ENCODE data around the gene CEP85.

Gene CEP85

DNA sequence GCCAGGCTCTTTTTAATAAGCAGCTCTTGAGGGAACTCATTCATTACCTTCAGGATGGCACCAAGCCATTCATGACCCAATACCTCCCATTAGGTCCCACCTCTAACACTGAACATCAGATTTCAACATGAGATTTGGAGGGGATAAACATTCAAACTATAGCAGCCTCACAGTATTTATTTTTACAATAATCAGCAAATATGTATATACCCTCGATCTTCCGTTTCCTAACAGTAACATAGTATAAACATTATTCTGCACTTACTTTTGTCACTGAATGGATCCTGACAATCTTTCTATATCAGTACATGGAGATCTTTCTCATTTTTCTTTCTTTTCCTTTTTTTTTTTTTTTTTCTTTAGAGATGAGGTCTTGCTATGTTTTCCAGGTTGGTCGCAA is 38.2 kb upstream of the CEP85 start:
- TF ChIP-seq POLR2AphosphoS5 (IDR thresholded peaks at IDR 0.05; ENCODE audit: low read depth, low read length) = no peak
- DNase-seq (ENCODE audit: insufficient read length, low spot score) (no peak), FAIRE-seq (no peak)

DNA sequence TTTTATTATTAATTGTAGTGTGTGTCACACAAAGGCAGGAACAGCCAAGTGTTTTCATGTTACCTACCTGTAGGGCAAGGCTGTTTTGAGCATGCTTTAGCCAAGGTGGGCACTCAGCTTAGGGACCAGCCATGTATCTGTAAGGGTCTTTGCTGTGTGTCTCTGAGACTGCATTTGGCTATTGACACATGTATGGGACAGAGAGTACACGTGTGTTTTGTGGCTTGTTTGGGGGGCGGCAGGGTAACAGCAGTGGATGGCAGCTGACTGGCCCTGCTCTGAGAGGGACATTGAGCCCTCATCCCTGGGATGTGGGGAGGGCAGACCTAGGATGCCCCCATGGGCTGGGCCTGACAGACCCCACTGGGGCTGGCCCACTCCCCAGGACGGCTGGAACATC is 36.7 kb upstream of the CEP85 start:
- TF ChIP-seq SPI1 (IDR thresholded peaks at IDR 0.05; ENCODE audit: low read depth, low read length) (no peak), PAX5 (IDR thresholded peaks at IDR 0.05; ENCODE audit: insufficient read depth, low read length, severe bottlenecking) (no peak), POLR2AphosphoS5 (IDR thresholded peaks at IDR 0.05; ENCODE audit: low read depth, low read length) (no peak), POLR2A (IDR thresholded peaks at IDR 0.05; ENCODE audit: low read depth, low read length) (no peak), TAF1 (IDR thresholded peaks at IDR 0.05; ENCODE audit: low read depth, low read length) (no peak), POU2F2 (IDR thresholded peaks at IDR 0.05; ENCODE audit: low read depth, low read length) (no peak)
- DNase-seq (ENCODE audit: insufficient read length, low spot score) (no peak), FAIRE-seq (no peak)

DNA sequence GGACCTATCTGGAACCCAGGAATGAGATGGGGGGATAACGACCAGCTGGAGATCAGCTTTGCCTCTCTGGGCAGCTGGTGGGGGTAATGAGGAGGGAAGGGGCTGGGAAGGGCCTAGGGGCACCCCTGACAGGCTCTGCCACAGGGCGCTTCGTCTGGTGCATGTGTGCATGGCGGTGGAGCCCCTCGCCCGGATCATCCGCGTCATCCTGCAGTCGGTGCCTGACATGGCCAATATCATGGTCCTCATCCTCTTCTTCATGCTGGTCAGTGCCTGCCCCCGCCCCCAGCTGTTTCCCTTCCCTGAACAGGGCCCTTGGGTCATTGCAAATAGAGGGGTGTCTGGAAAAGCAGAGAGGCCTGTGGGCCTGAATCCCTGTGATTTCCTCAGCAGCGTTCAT is 36.2 kb upstream of the CEP85 start:
- FAIRE-seq (no peak), DNase-seq (ENCODE audit: insufficient read length, low spot score) (no peak)
- TF ChIP-seq PAX5 (IDR thresholded peaks at IDR 0.05; ENCODE audit: insufficient read depth, low read length, severe bottlenecking) (no peak), POLR2A (IDR thresholded peaks at IDR 0.05; ENCODE audit: low read depth, low read length) (no peak), TAF1 (IDR thresholded peaks at IDR 0.05; ENCODE audit: low read depth, low read length) (no peak), POU2F2 (IDR thresholded peaks at IDR 0.05; ENCODE audit: low read depth, low read length) (no peak), SPI1 (IDR thresholded peaks at IDR 0.05; ENCODE audit: low read depth, low read length) (no peak), POLR2AphosphoS5 (IDR thresholded peaks at IDR 0.05; ENCODE audit: low read depth, low read length) (no peak)

DNA sequence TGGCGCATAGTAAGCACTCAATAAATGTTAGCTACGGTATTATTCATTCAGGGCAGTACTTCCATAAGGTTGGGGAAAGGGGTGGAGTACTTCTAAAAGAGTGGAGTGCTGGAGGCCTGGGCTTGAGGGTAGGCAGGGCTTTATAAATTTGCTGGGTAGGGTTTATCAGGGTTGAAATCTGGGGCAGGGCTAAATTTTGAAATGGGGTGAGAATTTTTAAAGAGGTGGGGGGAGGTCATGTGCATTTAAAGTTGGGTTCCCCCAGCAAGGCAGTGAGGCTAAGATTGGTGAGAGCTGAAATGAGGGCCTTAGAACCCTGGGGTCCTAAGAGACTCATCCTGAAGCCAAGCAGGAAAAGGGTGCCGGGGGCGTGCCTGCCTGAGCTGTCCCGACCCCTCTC is 33.6 kb upstream of the CEP85 start:
- FAIRE-seq (no peak), DNase-seq (ENCODE audit: insufficient read length, low spot score) (no peak)
- no peak for TF ChIP-seq POLR2A (IDR thresholded peaks at IDR 0.05; ENCODE audit: low read depth, low read length)
- no peak for TF ChIP-seq POLR2AphosphoS5 (IDR thresholded peaks at IDR 0.05; ENCODE audit: low read depth, low read length)
- no peak for TF ChIP-seq TAF1 (IDR thresholded peaks at IDR 0.05; ENCODE audit: low read depth, low read length)
- TF ChIP-seq POU2F2 (IDR thresholded peaks at IDR 0.05; ENCODE audit: low read depth, low read length) = no peak
- no peak for TF ChIP-seq PAX5 (IDR thresholded peaks at IDR 0.05; ENCODE audit: insufficient read depth, low read length, severe bottlenecking)
- TF ChIP-seq SPI1 (IDR thresholded peaks at IDR 0.05; ENCODE audit: low read depth, low read length) = no peak

DNA sequence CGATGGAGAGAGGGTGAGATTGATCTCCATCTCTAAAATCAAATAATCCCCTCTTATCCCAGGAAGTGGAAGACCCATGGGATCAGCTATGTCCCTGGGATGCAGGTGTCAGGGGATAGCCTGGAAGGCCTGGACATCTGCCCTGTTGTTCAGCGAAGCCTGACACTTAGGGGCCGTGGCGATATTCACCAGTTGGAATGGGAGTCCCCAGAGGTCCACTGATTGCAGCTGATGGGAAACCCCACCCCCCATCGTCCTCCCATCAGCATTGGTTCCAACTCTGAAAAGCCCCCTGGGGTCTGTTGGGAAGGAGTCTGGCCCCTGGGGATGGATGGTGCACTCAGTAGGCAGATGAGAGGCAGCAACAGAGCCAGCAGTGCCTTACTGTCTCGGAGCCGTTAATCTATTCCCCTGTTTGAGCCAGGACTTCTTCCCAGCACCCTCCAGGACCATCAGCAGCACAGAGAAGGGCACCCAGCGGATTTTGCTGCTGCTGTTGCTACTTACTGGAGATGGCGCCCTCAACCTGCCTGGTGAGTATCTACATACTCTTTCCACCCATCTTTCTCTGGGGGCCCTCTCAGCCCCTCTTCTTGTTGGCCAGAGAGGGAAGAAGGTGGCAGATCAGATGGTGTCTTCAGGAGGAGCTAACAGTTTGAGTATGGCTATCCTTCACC is 30.2 kb upstream of the CEP85 start:
- no peak for TF ChIP-seq TAF1 (IDR thresholded peaks at IDR 0.05; ENCODE audit: low read depth, low read length)
- DNase-seq (ENCODE audit: insufficient read length, low spot score) = no peak
- FAIRE-seq = no peak

DNA sequence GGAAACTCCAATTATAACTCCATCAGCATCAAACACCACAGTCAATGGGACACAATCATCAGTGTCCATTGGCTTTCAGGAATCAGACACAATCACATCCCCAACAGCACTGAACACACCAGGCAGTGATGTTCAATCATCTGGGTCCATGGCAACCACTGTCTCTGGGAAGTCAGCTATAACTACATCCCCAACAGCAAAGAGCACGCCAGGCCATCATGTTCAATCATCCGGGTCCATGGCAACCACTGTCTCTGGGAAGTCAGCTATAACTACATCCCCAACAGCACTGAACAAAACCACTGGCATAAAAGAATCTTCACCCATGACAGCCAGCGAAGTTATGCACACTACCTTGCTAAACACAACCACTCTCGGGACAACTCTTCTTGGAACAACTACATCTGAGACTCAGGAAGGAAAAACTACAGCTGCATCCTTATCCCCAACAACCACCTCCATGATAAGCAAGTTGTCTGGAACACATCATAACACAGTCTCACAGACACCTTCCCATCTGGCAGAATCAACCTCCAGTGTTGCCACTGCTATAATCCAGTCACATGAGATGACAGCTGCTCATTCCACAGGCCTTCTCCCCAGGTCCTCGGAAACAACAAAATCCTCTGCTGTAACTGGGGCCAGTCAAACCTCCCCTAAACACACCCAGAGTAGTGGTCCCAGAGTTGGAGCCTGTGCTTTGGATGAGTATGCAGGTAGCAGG is 23.7 kb upstream of the CEP85 start:
- FAIRE-seq (no peak), DNase-seq (ENCODE audit: insufficient read length, low spot score) (no peak)
- TF ChIP-seq POLR2AphosphoS5 (IDR thresholded peaks at IDR 0.05; ENCODE audit: low read depth, low read length) (no peak), POU2F2 (IDR thresholded peaks at IDR 0.05; ENCODE audit: low read depth, low read length) (no peak), TAF1 (IDR thresholded peaks at IDR 0.05; ENCODE audit: low read depth, low read length) (no peak)

DNA sequence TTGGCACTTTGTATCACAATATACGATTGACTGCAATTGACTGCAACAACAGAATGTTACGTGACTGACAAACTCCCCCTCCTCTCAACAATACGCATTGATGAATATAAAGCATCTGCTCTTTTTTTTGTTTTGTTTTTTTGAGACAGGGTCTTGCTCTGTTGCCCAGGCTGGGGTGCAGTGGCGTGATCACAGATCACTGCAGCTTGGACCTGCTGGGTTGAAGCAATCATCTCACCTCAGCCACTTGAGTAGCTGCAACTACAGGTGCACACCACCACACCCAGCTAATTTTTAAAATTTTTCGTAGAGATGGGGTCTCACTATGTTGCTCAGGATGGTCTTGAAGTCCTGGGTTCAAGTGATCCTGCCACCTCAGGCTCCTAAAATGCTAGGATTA is 21.3 kb upstream of the CEP85 start:
- FAIRE-seq (no peak), DNase-seq (ENCODE audit: insufficient read length, low spot score) (no peak)
- TF ChIP-seq TAF1 (IDR thresholded peaks at IDR 0.05; ENCODE audit: low read depth, low read length) = no peak
- no peak for TF ChIP-seq POLR2AphosphoS5 (IDR thresholded peaks at IDR 0.05; ENCODE audit: low read depth, low read length)
- no peak for TF ChIP-seq POU2F2 (IDR thresholded peaks at IDR 0.05; ENCODE audit: low read depth, low read length)
- no peak for TF ChIP-seq SPI1 (IDR thresholded peaks at IDR 0.05; ENCODE audit: low read depth, low read length)
- no peak for TF ChIP-seq POLR2A (IDR thresholded peaks at IDR 0.05; ENCODE audit: low read depth, low read length)
- TF ChIP-seq PAX5 (IDR thresholded peaks at IDR 0.05; ENCODE audit: insufficient read depth, low read length, severe bottlenecking) = no peak

DNA sequence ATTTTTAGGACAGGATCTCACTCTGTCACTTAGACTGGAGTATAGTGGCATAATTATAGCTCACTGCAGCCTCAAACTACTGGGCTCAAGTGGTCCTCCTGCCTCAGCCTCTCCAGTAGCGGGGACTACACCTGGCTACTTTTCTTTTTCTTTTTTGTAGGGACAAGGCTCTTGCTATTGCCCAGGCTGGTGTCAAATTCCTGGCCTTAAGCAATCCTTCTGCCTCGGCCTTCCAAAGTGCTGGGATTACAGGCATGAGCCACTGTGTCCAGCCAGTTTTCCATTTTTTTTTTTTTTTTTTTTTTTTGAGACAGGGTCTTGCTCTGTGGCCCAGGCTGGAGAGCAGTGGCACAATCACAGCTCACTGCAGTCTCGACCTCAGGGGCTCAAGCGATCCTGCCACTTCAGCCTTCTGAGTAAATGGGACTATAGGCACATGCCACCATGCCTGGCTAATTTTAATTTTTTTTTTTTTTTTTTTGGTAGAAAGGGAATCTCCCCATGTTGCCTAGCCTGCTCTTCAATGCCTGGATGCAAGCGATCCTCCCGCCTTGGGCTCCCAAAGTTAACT is 20.6 kb upstream of the CEP85 start:
- TF ChIP-seq TAF1 (IDR thresholded peaks at IDR 0.05; ENCODE audit: low read depth, low read length) = no peak
- no peak for TF ChIP-seq PAX5 (IDR thresholded peaks at IDR 0.05; ENCODE audit: insufficient read depth, low read length, severe bottlenecking)
- TF ChIP-seq POU2F2 (IDR thresholded peaks at IDR 0.05; ENCODE audit: low read depth, low read length) = no peak
- no peak for TF ChIP-seq POLR2A (IDR thresholded peaks at IDR 0.05; ENCODE audit: low read depth, low read length)
- TF ChIP-seq SPI1 (IDR thresholded peaks at IDR 0.05; ENCODE audit: low read depth, low read length) = no peak
- no peak for TF ChIP-seq POLR2AphosphoS5 (IDR thresholded peaks at IDR 0.05; ENCODE audit: low read depth, low read length)
- DNase-seq (ENCODE audit: insufficient read length, low spot score) (no peak), FAIRE-seq (no peak)

DNA sequence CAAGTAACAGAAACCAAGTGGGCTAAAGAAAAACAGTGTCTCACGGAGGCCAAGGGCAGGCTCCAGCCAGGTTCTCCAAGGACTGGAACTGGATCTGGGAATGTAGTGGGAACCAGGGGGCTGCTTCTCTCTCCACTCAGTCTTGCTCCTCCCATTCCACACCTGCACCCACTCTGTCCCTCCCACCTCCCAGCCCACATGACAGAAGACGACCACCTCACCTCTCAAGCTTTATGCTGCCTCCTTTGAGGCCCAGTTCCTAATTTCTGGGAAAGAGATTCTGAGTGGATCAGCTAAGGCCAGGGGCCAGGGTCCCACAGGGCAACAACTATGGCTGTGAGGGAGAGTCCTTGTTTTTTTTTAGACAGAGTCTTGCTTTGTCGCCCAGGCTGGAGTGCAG is 18.8 kb upstream of the CEP85 start:
- FAIRE-seq = no peak
- TF ChIP-seq SPI1 (IDR thresholded peaks at IDR 0.05; ENCODE audit: low read depth, low read length) = no peak
- no peak for TF ChIP-seq POLR2AphosphoS5 (IDR thresholded peaks at IDR 0.05; ENCODE audit: low read depth, low read length)
- TF ChIP-seq POU2F2 (IDR thresholded peaks at IDR 0.05; ENCODE audit: low read depth, low read length) = no peak
- TF ChIP-seq POLR2A (IDR thresholded peaks at IDR 0.05; ENCODE audit: low read depth, low read length) = no peak
- TF ChIP-seq TAF1 (IDR thresholded peaks at IDR 0.05; ENCODE audit: low read depth, low read length) = no peak
- TF ChIP-seq PAX5 (IDR thresholded peaks at IDR 0.05; ENCODE audit: insufficient read depth, low read length, severe bottlenecking) = no peak

DNA sequence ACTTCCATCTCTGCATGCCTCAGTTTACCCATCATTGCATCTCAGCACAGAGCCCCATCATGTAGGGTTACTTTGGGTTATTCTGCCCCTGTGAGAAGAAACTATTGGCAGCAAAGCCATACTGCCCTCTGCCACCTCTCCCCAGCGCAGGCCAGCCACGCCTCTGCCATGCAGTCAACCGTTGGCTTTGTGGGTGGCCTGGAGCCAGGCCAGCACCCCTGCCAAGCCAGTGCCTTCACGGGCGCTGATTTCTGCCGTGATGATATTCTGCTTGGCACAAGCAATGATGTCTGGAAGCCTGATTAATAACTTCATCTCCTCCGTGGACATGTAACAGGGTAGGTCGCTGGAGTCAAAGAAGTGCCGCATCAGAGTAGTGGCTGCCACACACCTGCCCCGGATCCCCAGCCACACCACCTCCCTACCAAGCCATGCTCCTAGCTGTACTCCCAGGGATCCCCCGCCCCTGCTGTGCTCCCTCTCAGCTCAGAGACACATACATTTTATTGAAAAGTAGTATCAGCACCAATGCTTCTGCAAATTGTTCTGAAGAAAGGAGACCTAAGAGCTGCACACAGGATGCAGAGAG is 15.0 kb upstream of the CEP85 start:
- TF ChIP-seq POLR2AphosphoS5 (IDR thresholded peaks at IDR 0.05; ENCODE audit: low read depth, low read length) (no peak), POU2F2 (IDR thresholded peaks at IDR 0.05; ENCODE audit: low read depth, low read length) (no peak), SPI1 (IDR thresholded peaks at IDR 0.05; ENCODE audit: low read depth, low read length) (no peak), TAF1 (IDR thresholded peaks at IDR 0.05; ENCODE audit: low read depth, low read length) (no peak), PAX5 (IDR thresholded peaks at IDR 0.05; ENCODE audit: insufficient read depth, low read length, severe bottlenecking) (no peak), POLR2A (IDR thresholded peaks at IDR 0.05; ENCODE audit: low read depth, low read length) (no peak)
- DNase-seq (ENCODE audit: insufficient read length, low spot score) (no peak), FAIRE-seq (no peak)

More for the DNA sequence above, 18.8 kb upstream of the CEP85 start:
- DNase-seq (ENCODE audit: insufficient read length, low spot score) = no peak

All from GM12891 (cell line).